HTR-8/SVneo (cell line): ENCODE data around the gene SNRPB.
A peak's percentile ranks its signal among the peaks of the same experiment; 100 is the strongest.

Experiments
- DNase-seq: peaks from one replicate; pipeline ENCODE4 v3.0.0; 2011; ENCODE audit warnings: low spot score, mixed read lengths; ENCODE audit not compliant: insufficient read length
- FAIRE-seq: peaks from 2 replicates; lab custom pipeline; 2011; peaks lifted over from hg19 to GRCh38; lab: Jason Lieb, UNC

Gene SNRPB

GRCh38 chr20:2475850-2476741 lies 5.5 kb upstream of the SNRPB start:
- DNase-seq (no peak), FAIRE-seq (no peak)

- FAIRE-seq (no peak), DNase-seq (peak; percentile 25)
Observed at GRCh38 chr20:2473516-2473915, 2.9 kb upstream of the SNRPB start.

- DNase-seq (peak; percentile 62), FAIRE-seq (no peak)
Observed at GRCh38 chr20:2469991-2470422, 582 bp downstream of the SNRPB start.

- FAIRE-seq (no peak), DNase-seq (no peak)
Observed at GRCh38 chr20:2468581-2469407, 1.8 kb downstream of the SNRPB start.

GRCh38 chr20:2467412-2467811 lies 3.2 kb downstream of the SNRPB start:
- FAIRE-seq, result no peak

GRCh38 chr20:2465100-2465499 lies 5.5 kb downstream of the SNRPB start:
- FAIRE-seq, result no peak

More at GRCh38 chr20:2467412-2467811, 3.2 kb downstream of the SNRPB start:
- no peak for DNase-seq

GRCh38 chr20:2463616-2464365 lies 6.8 kb downstream of the SNRPB start:
- FAIRE-seq, result no peak
- no peak for DNase-seq

More at GRCh38 chr20:2465100-2465499, 5.5 kb downstream of the SNRPB start:
- no peak for DNase-seq

- FAIRE-seq, result no peak
- no peak for DNase-seq
Observed at GRCh38 chr20:2462484-2462883, 8.1 kb downstream of the SNRPB start.

- DNase-seq (no peak), FAIRE-seq (no peak)
Observed at GRCh38 chr20:2460752-2461424, 9.7 kb downstream of the SNRPB start.

GRCh38 chr20:2459981-2460751 lies 10.4 kb downstream of the SNRPB start:
- no peak for DNase-seq
- FAIRE-seq, result no peak

GRCh38 chr20:2458919-2459499 lies 11.6 kb downstream of the SNRPB start:
- no peak for FAIRE-seq

GRCh38 chr20:2455771-2456497 lies 14.7 kb downstream of the SNRPB start:
- DNase-seq (no peak), FAIRE-seq (no peak)

More at GRCh38 chr20:2458919-2459499, 11.6 kb downstream of the SNRPB start:
- no peak for DNase-seq

GRCh38 chr20:2453792-2454191 lies 16.8 kb downstream of the SNRPB start:
- FAIRE-seq (no peak), DNase-seq (no peak)

- FAIRE-seq, result no peak
- DNase-seq, result peak; percentile 80
Observed at GRCh38 chr20:2451939-2452732, 18.5 kb downstream of the SNRPB start.

GRCh38 chr20:2451422-2451821 lies 19.2 kb downstream of the SNRPB start:
- DNase-seq (no peak), FAIRE-seq (no peak)

GRCh38 chr20:2449386-2449785 lies 21.2 kb downstream of the SNRPB start:
- DNase-seq (no peak), FAIRE-seq (no peak)

GRCh38 chr20:2446845-2447244 lies 23.7 kb downstream of the SNRPB start:
- FAIRE-seq, result no peak
- no peak for DNase-seq
